Head of caudate nucleus (tissue), 42 donors: Measurements from ENCODE around the gene GSC.
"Not testable (repeated sequence)": the region's sequence is repeated elsewhere in the genome, so short reads cannot be mapped to it uniquely, and the experiment has no call there.

ENCODE experiments used
- DNase-seq, 42 donors: peaks; one replicate each; pipeline versions ENCODE4 v3.0.0 to v3.0.0-alpha.2; 2020 to 2021; ENCODE audit warnings: mixed read lengths in 7 of 42
- intact Hi-C: fragments of 100-400 bp; cut with DNase I; formaldehyde crosslinking; loops from one replicate; pipeline ENCODE4 v1.15.0; 2022

GSC gene

GRCh38 chr14:94769391-94770250, at the start of gene GSC:
GSC (minus strand) TSS chr14:94770113; CDS start chr14:94770015, 98 bp downstream.
- DNase-seq, result peak in 6 of 42 donors; percentile 2 to 49 (median 12)
- intact Hi-C loops, result no loop called here

GRCh38 chr14:94819531-94819930, 49.6 kb upstream of the GSC start:
- intact Hi-C loops, result no loop called here
- DNase-seq, result no peak

- DNase-seq, result no peak
- intact Hi-C loops, result no loop called here
Observed at GRCh38 chr14:94816113-94816512, 46.2 kb upstream of the GSC start.

- DNase-seq, result peak in 1 of 42 donors; percentile 9
- intact Hi-C loops, result no loop called here
Observed at GRCh38 chr14:94805680-94806288, 35.9 kb upstream of the GSC start.

DNA sequence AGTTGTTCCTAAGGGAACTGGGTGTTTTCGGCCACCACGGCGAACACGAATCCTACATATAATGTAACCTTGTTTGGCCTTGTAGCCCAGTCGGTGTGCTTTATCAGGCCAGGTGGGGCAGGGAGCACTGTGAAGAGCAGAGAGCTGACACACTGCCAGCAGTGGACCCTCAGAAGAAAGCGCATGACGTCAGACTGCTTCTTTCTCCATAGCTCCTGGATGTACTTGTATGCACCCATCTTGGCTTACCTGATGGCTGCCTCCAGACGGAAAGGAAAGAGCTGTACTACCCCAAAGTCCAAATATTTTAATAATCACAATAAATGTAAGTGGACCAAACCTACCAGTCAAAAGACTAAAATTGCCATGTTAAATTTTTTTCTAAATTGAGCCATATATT, 31.3 kb upstream of the GSC start:
- intact Hi-C loops, result no loop called here
- no peak for DNase-seq

GRCh38 chr14:94800764-94801163, 30.9 kb upstream of the GSC start:
- intact Hi-C loops, DNase-seq: not testable (repeated sequence)

GRCh38 chr14:94797887-94798286, 28.0 kb upstream of the GSC start:
- no peak for DNase-seq
- intact Hi-C loops, result no loop called here

GRCh38 chr14:94796278-94796677, 26.4 kb upstream of the GSC start:
- DNase-seq, result no peak
- intact Hi-C loops, result no loop called here

GRCh38 chr14:94795372-94795771, 25.5 kb upstream of the GSC start:
- no peak for DNase-seq
- intact Hi-C loops, result no loop called here

GRCh38 chr14:94793901-94794300, 24.0 kb upstream of the GSC start:
- no peak for DNase-seq
- intact Hi-C loops, result no loop called here

DNA sequence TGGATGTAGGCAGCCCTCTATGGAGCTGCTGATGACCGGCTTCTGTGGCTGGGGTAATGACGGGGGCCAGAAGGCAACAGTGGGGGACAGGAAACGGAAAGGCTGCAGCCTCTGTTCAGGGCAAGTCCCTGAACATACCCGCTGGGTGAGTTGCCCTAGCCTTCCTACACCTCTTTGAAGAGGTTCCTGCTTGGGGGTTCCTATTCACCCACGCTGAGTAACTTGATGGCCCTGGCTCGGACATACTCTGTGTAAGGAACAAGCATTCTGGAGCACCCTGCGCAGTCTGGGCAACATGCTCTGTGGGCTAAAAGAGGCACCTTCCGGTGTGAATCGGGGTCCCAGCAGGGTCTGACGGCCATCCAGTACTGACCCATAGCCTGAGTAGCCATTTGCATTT, 17.7 kb upstream of the GSC start:
- intact Hi-C loops, result no loop called here
- DNase-seq, result no peak

- no peak for DNase-seq
- intact Hi-C loops, result no loop called here
Observed at GRCh38 chr14:94787092-94787491, 17.2 kb upstream of the GSC start.

- intact Hi-C loops, result no loop called here
Observed at GRCh38 chr14:94780536-94781399, 10.9 kb upstream of the GSC start.

GRCh38 chr14:94779713-94780112, 9.8 kb upstream of the GSC start:
- DNase-seq, result no peak
- intact Hi-C loops, result no loop called here

More at GRCh38 chr14:94780536-94781399, 10.9 kb upstream of the GSC start:
- DNase-seq, result no peak

GRCh38 chr14:94775871-94776210, 5.9 kb upstream of the GSC start:
- DNase-seq, result no peak
- intact Hi-C loops, result no loop called here

GRCh38 chr14:94775091-94775870, 5.4 kb upstream of the GSC start:
- intact Hi-C loops, result no loop called here
- no peak for DNase-seq

DNA sequence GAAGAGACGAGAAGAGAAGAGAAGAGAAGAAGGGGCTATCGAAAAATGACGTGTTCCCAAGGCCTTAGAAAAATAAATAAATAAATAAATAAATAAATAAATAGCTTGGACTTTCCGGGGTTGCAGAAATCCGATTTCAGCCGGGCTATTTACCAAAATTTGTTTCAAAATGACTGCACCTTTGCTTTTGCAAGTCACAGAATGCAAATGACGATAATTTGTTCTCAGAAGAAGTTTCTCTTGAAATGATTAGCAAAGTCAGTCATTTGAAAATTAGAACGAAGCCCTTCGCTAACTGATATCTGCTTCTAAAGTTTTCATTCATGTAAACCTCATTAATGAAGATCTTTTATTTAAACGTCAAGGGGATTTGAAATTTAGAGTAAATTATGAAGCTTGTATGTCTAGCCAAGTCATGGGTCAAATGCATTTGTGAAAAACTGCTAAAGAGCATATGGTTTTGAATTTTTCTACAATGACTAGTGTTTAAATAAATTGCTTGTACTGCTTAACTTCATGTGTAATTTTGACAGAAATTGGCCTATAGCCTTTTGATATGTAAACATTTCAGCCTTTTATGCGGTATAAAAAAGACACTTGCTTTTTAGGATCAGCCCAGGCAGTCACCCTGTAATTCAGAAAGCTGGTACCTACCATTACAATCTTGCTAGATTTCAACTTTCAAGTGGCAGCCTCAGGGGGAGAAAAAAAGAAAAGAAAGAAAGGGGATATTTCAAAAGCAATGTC, 4.6 kb upstream of the GSC start:
- intact Hi-C loops, result no loop called here

DNA sequence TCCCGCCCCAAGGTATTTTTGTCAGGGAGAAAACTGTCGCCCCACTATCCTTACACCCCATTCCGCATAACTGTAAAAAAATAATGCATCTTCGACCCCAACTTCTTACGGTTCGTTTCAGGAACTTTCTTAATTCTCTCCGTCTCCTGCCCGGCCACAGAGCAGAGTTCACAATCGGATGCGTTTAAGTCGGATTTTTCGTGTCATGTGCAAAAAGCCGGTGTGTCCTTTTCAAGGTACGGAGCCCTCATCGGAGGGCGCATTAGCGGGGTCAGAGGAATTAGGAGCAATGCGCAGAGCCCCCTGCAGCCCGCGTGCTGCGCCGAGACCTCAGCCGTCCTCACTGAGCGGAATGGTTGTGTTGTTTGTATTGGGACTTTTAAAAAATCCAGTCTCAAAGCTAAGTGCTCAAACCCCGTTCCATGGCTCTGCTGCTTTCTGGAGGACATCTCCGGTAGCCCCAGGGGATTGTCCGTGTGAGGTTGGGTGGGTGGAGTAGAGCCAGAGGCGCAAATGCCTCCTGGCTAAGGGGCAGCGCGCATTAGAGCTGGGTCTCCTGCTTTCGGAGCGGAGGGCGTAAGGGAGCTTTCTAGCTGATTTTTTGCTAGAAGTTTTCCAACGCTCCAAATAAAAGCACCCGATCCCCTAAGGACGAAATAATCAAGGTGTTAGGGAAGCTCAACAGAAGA, 3.9 kb upstream of the GSC start:
- intact Hi-C loops, result no loop called here
- no peak for DNase-seq

More for the DNA sequence above, 4.6 kb upstream of the GSC start:
- DNase-seq, result no peak
